ENCODE results near the gene SLC19A1. TPM values are rescaled to one million over a fixed set of nuclear protein-coding genes. Genes with fewer than 3 reads are reported as not detected.

SLC19A1 gene
- total RNA-seq, 4 donors from 2014 or later: 3.6 to 7.3 (median 5.0) TPM

GRCh38 chr21:45472445-45473365 lies 69.5 kb downstream of the SLC19A1 start:
- no peak for TF ChIP-seq POLR2A (IDR thresholded peaks at IDR 0.05)
- TF ChIP-seq, protein P1, sequence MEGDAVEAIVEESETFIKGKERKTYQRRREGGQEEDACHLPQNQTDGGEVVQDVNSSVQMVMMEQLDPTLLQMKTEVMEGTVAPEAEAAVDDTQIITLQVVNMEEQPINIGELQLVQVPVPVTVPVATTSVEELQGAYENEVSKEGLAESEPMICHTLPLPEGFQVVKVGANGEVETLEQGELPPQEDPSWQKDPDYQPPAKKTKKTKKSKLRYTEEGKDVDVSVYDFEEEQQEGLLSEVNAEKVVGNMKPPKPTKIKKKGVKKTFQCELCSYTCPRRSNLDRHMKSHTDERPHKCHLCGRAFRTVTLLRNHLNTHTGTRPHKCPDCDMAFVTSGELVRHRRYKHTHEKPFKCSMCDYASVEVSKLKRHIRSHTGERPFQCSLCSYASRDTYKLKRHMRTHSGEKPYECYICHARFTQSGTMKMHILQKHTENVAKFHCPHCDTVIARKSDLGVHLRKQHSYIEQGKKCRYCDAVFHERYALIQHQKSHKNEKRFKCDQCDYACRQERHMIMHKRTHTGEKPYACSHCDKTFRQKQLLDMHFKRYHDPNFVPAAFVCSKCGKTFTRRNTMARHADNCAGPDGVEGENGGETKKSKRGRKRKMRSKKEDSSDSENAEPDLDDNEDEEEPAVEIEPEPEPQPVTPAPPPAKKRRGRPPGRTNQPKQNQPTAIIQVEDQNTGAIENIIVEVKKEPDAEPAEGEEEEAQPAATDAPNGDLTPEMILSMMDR (IDR thresholded peaks at IDR 0.05): no peak
- WGBS, 2 donors: 90 to 93% methylated on average over 40 to 42 of the region's 42 CpGs
- no peak for DNase-seq (ENCODE audit: low spot score in 2 of 2)
- no peak overlapping the region for H3K4me3 ChIP-seq (ENCODE audit: low read depth, poor library complexity, severe bottlenecking)
- intact Hi-C loops (cut with DNase I; ENCODE audit: low total_unique reads): no loop called here

GRCh38 chr21:45471525-45472221 lies 70.6 kb downstream of the SLC19A1 start:
- H3K4me3 ChIP-seq (ENCODE audit: low read depth, poor library complexity, severe bottlenecking): no peak overlapping the region
- intact Hi-C loops (cut with DNase I; ENCODE audit: low total_unique reads): no loop called here
- 37 to 38% methylated on average over 21 to 30 of the region's 30 CpGs for WGBS, 2 donors
- TF ChIP-seq, protein P1 (IDR thresholded peaks at IDR 0.05): no peak
- TF ChIP-seq POLR2A (IDR thresholded peaks at IDR 0.05): no peak
- no peak for DNase-seq (ENCODE audit: low spot score in 2 of 2)

DNA sequence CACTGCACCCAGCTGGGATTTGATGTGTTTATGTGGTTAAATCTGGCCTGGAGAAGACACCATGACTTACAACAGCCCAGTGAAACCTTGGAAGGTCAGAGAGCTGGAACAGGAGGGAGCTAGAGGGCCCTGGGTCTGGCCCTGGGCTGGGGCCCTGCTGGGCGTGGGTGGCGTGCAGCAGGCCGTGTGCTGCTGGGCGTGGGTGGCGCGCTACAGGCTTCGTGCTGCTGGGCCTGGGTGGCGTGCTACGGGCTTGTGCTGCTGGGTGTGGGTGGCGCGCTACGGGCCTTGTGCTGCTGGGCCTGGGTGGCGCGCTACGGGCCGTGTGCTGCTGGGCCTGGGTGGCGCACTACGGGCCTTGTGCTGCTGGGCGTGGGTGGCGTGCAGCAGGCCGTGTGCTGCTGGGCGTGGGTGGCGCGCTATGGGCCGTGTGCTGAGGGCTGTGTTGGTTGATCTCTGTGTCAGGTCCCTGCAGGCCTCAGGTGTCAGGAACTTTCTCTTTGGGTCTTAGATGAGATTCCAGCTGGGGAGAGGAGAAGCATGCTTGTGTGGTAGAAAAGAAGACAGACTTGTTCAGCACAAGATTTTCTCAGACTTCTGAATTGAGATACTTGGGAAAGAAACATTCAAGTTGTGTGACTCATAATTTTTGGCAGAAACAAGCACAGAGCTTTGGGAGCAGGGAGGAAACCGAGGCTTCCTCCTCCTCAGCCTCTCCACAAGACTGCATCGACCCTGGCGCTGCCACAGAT lies 71.3 kb downstream of the SLC19A1 start:
- intact Hi-C loops (cut with DNase I; ENCODE audit: low total_unique reads): no loop called here
- 18 to 37% methylated on average over 26 to 28 of the region's 28 CpGs for WGBS, 2 donors
- TF ChIP-seq POLR2A (IDR thresholded peaks at IDR 0.05): no peak
- TF ChIP-seq, protein P1 (IDR thresholded peaks at IDR 0.05): no peak
- H3K4me3 ChIP-seq (ENCODE audit: low read depth, poor library complexity, severe bottlenecking): no peak overlapping the region
- no peak for DNase-seq (ENCODE audit: low spot score in 2 of 2)

- no peak for DNase-seq (ENCODE audit: low spot score in 2 of 2)
- 93% methylated on average over 7 of the region's 7 CpGs for WGBS, 2 donors
- H3K4me3 ChIP-seq (ENCODE audit: low read depth, poor library complexity, severe bottlenecking): no peak overlapping the region
- TF ChIP-seq, protein P1 (IDR thresholded peaks at IDR 0.05): no peak
- no peak for TF ChIP-seq POLR2A (IDR thresholded peaks at IDR 0.05)
- intact Hi-C loops (cut with DNase I; ENCODE audit: low total_unique reads): no loop called here
These were observed 72.1 kb downstream of the SLC19A1 start for GRCh38 chr21:45470087-45470515.

GRCh38 chr21:45469273-45470086 lies 72.8 kb downstream of the SLC19A1 start:
- 88 to 91% methylated on average over 21 to 23 of the region's 24 CpGs for WGBS, 2 donors
- no peak for DNase-seq (ENCODE audit: low spot score in 2 of 2)
- intact Hi-C loops (cut with DNase I; ENCODE audit: low total_unique reads): no loop called here
- TF ChIP-seq, protein P1 (IDR thresholded peaks at IDR 0.05): peak in 1 of 3 donors; percentile 27
- no peak for TF ChIP-seq POLR2A (IDR thresholded peaks at IDR 0.05)
- H3K4me3 ChIP-seq (ENCODE audit: low read depth, poor library complexity, severe bottlenecking): no peak overlapping the region
